Measurements from ENCODE around the gene LRRC42. TPM values are rescaled to one million over a fixed set of nuclear protein-coding genes. Genes with fewer than 3 reads are reported as not detected.

The LRRC42 gene
- total and polyA plus RNA-seq, 9 donors, result 14.5 to 29.1 (median 20.8) TPM

DNA sequence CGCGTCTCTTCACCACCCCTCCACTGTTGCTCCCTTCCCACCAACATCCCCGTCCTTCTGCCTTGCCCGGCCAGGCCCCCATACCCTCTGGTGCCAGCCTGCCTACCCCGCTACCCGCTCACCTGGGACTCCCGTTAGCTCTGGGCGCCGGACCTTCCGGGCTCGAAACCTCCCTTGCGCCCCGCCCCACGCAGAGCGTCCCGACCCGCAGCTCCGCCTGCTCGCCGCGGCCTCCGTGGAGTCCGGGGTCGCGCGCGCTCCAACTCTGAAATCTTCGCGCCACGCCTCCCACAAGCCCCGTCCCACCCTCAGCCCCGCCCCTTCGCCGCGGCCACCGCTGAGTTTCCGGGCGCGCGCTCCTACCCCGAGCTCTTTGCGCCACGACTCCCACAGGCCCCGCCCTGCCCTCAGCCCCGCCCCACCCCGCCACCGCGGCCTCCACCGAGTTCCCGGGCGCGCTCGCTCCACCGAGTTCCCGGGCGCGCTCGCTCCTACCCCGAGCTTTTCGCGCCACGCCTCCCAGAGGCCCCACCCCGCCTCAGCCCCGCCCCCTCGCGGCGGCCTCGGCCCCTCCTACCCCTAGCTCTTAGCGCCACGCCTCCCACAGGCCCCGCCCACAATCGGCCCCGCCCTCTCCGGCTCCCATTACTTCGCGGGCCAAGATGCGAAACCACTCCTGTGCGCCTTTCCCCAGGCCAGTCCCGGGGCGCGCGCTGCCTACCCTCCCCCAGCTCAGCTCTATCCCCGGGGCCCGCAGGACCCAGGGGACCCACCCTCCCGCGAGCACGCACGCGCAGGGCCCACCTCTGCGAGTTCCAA lies 508 bp upstream of the LRRC42 start, which contains the start of gene IFT25:
Gene IFT25, minus strand, starts transcription at position 267 of the 819 bp plus-strand sequence. CDS start 5,617 bp downstream, outside the sequence.
- TF ChIP-seq CTCF (IDR thresholded peaks at IDR 0.05) (no peak), POLR2A (IDR thresholded peaks at IDR 0.05) (peak; percentile 74)
- Histone ChIP-seq H3K36me3 (no peaks in the 10 kb centered on the region), H3K9me3 (no peaks in the 10 kb centered on the region), H3K4me1 (ENCODE audit: insufficient read depth) (peaks cover 11% of the 10 kb centered on the region), H3K4me3 (peak within 1 kb of the TSS; percentile 84), H3K27ac (peak within 1 kb of the TSS; percentile 88 to 89), H3K27me3 (no peaks in the 10 kb centered on the region)
- 0 to 1% (median 1%) methylated on average over 60 to 90 of the region's 90 CpGs for WGBS, 3 donors
- intact Hi-C loops (cut with DNase I), result loop anchor here in 3 of 4 donors (5.0 kb wide), 2 partner anchors 48 to 58 kb away; partner anchors contain the start of gene YIPF1 (in 2 of the 3)
- peak; percentile 96 to 100 (median 99) for DNase-seq

GRCh38 chr1:53947172-53947907 lies 1.2 kb downstream of the LRRC42 start:
- H3K9me3 ChIP-seq, result no peaks in the 10 kb centered on the region
- peaks cover 11% of the 10 kb centered on the region for H3K4me1 ChIP-seq (ENCODE audit: insufficient read depth)
- H3K27me3 ChIP-seq, result no peaks in the 10 kb centered on the region
- 34 to 36% (median 34%) methylated on average over 6 of the region's 6 CpGs for WGBS, 3 donors
- intact Hi-C loops (cut with DNase I), result loop anchor here in 3 of 4 donors (5.0 kb wide), 2 partner anchors 50 to 60 kb away; partner anchors contain the start of gene YIPF1 (in 2 of the 3)
- peak overlapping the region; percentile 88 to 89 for H3K27ac ChIP-seq
- DNase-seq, result peak in 4 of 5 donors; percentile 20 to 37 (median 25)
- no peak for TF ChIP-seq POLR2A (IDR thresholded peaks at IDR 0.05)
- no peak for TF ChIP-seq EP300 (IDR thresholded peaks at IDR 0.05)
- no peak for TF ChIP-seq CTCF (IDR thresholded peaks at IDR 0.05)
- H3K4me3 ChIP-seq, result peak overlapping the region; percentile 84
- H3K36me3 ChIP-seq, result no peaks in the 10 kb centered on the region

DNA sequence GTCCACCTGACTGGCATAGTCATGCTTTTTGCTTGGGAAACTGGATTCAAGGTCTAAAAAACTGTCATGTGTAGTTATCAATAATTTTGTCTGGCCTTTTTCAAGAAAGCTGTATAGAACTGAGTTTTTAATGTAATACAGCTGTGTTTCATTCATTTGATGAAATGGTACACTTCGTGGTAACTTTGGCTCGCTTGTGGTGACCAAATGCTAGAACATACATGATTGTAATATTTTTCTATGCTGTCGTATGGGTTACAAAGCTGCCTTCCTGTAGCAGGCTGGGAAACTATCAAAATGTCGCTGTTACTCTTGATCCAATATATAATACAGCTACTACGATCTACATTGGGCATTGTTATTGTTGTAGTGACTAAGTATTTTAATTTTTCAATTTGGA lies 2.1 kb downstream of the LRRC42 start:
- intact Hi-C loops (cut with DNase I), result loop anchor here in 3 of 4 donors (5.0 kb wide), 2 partner anchors 51 to 61 kb away; partner anchors contain the start of gene YIPF1 (in 2 of the 3)
- Histone ChIP-seq H3K9me3 (no peaks in the 10 kb centered on the region), H3K27me3 (no peaks in the 10 kb centered on the region), H3K4me3 (no peak overlapping the region), H3K36me3 (no peaks in the 10 kb centered on the region), H3K27ac (no peak overlapping the region), H3K4me1 (ENCODE audit: insufficient read depth) (peaks cover 11% of the 10 kb centered on the region)
- WGBS, 3 donors, result 86 to 89% (median 88%) methylated on average over 5 of the region's 5 CpGs
- DNase-seq, result no peak
- TF ChIP-seq CTCF (IDR thresholded peaks at IDR 0.05), result no peak
- no peak for TF ChIP-seq EP300 (IDR thresholded peaks at IDR 0.05)
- no peak for TF ChIP-seq POLR2A (IDR thresholded peaks at IDR 0.05)

Measured in ovary (tissue), 9 donors.